Stimulated activated effector memory CD8-positive, alpha-beta T cell treated with anti-CD3 and anti-CD28 coated beads, Interleukin-12 subunit alpha, Interleukin-12 subunit beta, amount 100 ng/mL, for 72 hours (primary cell): ENCODE results near the gene BATF3.
"Not testable (repeated sequence)": the region's sequence is repeated elsewhere in the genome, so short reads cannot be mapped to it uniquely, and the experiment has no call there.

ENCODE experiments used
- ATAC-seq: fragments of 150-1000 bp; cut with Tn5 transposase; 2 replicates; pipeline ENCODE4 v1.10.0; 2021
- DNase-seq, 2 donors: peaks; one replicate each; pipeline ENCODE4 v3.0.0; 2021 to 2022; ENCODE audit warnings: low spot score in 2 of 2
- H3K27ac Mint-ChIP-seq: one replicate; pipeline ENCODE4 v1.8.0; 2022; ENCODE audit warnings: mild to moderate bottlenecking, mixed read lengths
- H3K36me3 Mint-ChIP-seq: one replicate; pipeline ENCODE4 v1.8.0; 2022; ENCODE audit warnings: mild to moderate bottlenecking, mixed read lengths
- H3K4me1 Mint-ChIP-seq: one replicate; pipeline ENCODE4 v1.8.0; 2022; ENCODE audit warnings: mixed read lengths
- H3K4me3 Mint-ChIP-seq: one replicate; pipeline ENCODE4 v1.8.0; 2022; ENCODE audit warnings: mild to moderate bottlenecking, mixed read lengths
- H3K9me3 Mint-ChIP-seq: one replicate; pipeline ENCODE4 v1.8.0; 2022; ENCODE audit warnings: mixed read lengths

Gene BATF3

GRCh38 chr1:212699625-212700222, at the start of gene BATF3:
Gene BATF3 (minus strand): TSS chr1:212699840. CDS start chr1:212699762, 78 bp downstream.
- DNase-seq (no peak), ATAC-seq (peak; percentile 56)
- Mint-ChIP-seq H3K9me3 (no peaks in the 10 kb centered on the region), H3K27ac (peak within 1 kb of the TSS; percentile 89), H3K36me3 (peaks cover 7% of the 10 kb centered on the region), H3K4me1 (peaks cover 74% of the 10 kb centered on the region), H3K4me3 (peak within 1 kb of the TSS; percentile 84)

- peaks cover 10% of the 10 kb centered on the region for H3K36me3 Mint-ChIP-seq
- DNase-seq (no peak), ATAC-seq (no peak)
- H3K27ac Mint-ChIP-seq, result no peak overlapping the region
- H3K9me3 Mint-ChIP-seq, result peaks cover under 1% of the 10 kb centered on the region
- peaks cover 36% of the 10 kb centered on the region for H3K4me1 Mint-ChIP-seq
- no peak overlapping the region for H3K4me3 Mint-ChIP-seq
These were observed 46.9 kb upstream of the BATF3 start for GRCh38 chr1:212746546-212746945.

- peaks cover 40% of the 10 kb centered on the region for H3K4me1 Mint-ChIP-seq
- H3K36me3 Mint-ChIP-seq, result peaks cover 12% of the 10 kb centered on the region
- H3K9me3 Mint-ChIP-seq, result peaks cover 2% of the 10 kb centered on the region
- H3K27ac Mint-ChIP-seq, result no peak overlapping the region
- no peak for DNase-seq
- H3K4me3 Mint-ChIP-seq, result no peak overlapping the region
- ATAC-seq, result no peak
These were observed 45.7 kb upstream of the BATF3 start for GRCh38 chr1:212745303-212745702.

- Mint-ChIP-seq H3K36me3 (peaks cover 7% of the 10 kb centered on the region), H3K4me3 (no peak overlapping the region), H3K9me3 (peaks cover 2% of the 10 kb centered on the region), H3K4me1 (peaks cover 41% of the 10 kb centered on the region), H3K27ac (no peak overlapping the region)
- ATAC-seq, result no peak
- DNase-seq, result no peak
These were observed 44.3 kb upstream of the BATF3 start for GRCh38 chr1:212743901-212744475.

- H3K4me1 Mint-ChIP-seq, result peaks cover 34% of the 10 kb centered on the region
- H3K9me3 Mint-ChIP-seq, result peaks cover 2% of the 10 kb centered on the region
- H3K4me3 Mint-ChIP-seq, result peak overlapping the region; percentile 38
- H3K27ac Mint-ChIP-seq, result peak overlapping the region; percentile 82
- ATAC-seq (peak; percentile 88), DNase-seq (no peak)
- H3K36me3 Mint-ChIP-seq, result peaks cover 19% of the 10 kb centered on the region
These were observed 38.7 kb upstream of the BATF3 start for GRCh38 chr1:212738330-212738729.

GRCh38 chr1:212737559-212737958, 37.9 kb upstream of the BATF3 start:
- Mint-ChIP-seq H3K36me3 (peaks cover 19% of the 10 kb centered on the region), H3K4me3 (no peak overlapping the region), H3K9me3 (peaks cover 2% of the 10 kb centered on the region), H3K4me1 (peaks cover 34% of the 10 kb centered on the region), H3K27ac (no peak overlapping the region)
- DNase-seq (no peak), ATAC-seq (no peak)

GRCh38 chr1:212733109-212733508, 33.5 kb upstream of the BATF3 start:
- DNase-seq (no peak), ATAC-seq (no peak)
- Mint-ChIP-seq H3K4me3 (no peak overlapping the region), H3K36me3 (peaks cover 14% of the 10 kb centered on the region), H3K9me3 (no peaks in the 10 kb centered on the region), H3K27ac (no peak overlapping the region), H3K4me1 (peaks cover 39% of the 10 kb centered on the region)

GRCh38 chr1:212731630-212732029, 32.0 kb upstream of the BATF3 start:
- Mint-ChIP-seq H3K27ac (peak overlapping the region; percentile 48), H3K4me1 (peaks cover 47% of the 10 kb centered on the region), H3K4me3 (peak overlapping the region; percentile 4), H3K9me3 (no peaks in the 10 kb centered on the region), H3K36me3 (peaks cover 14% of the 10 kb centered on the region)
- no peak for ATAC-seq
- no peak for DNase-seq

GRCh38 chr1:212728606-212729005, 29.0 kb upstream of the BATF3 start:
- Mint-ChIP-seq H3K9me3 (no peaks in the 10 kb centered on the region), H3K4me1 (peaks cover 66% of the 10 kb centered on the region), H3K4me3 (peak overlapping the region; percentile 59), H3K27ac (peak overlapping the region; percentile 90), H3K36me3 (peaks cover 8% of the 10 kb centered on the region)
- ATAC-seq (no peak), DNase-seq (no peak)

GRCh38 chr1:212727386-212728181, 27.9 kb upstream of the BATF3 start:
- peak in 1 of 2 donors; percentile 79 for DNase-seq
- peak; percentile 90 for ATAC-seq
- H3K27ac Mint-ChIP-seq, result peak overlapping the region; percentile 90
- peaks cover 74% of the 10 kb centered on the region for H3K4me1 Mint-ChIP-seq
- H3K4me3 Mint-ChIP-seq, result peak overlapping the region; percentile 59
- peaks cover 8% of the 10 kb centered on the region for H3K36me3 Mint-ChIP-seq
- H3K9me3 Mint-ChIP-seq, result no peaks in the 10 kb centered on the region

GRCh38 chr1:212724679-212725078, 25.0 kb upstream of the BATF3 start:
- not testable (repeated sequence) for H3K9me3 Mint-ChIP-seq, H3K36me3 Mint-ChIP-seq, H3K27ac Mint-ChIP-seq, H3K4me3 Mint-ChIP-seq, DNase-seq, ATAC-seq
- peaks cover 74% of the 10 kb centered on the region for H3K4me1 Mint-ChIP-seq

GRCh38 chr1:212722270-212722957, 22.8 kb upstream of the BATF3 start:
- Mint-ChIP-seq H3K27ac (peak overlapping the region; percentile 75), H3K36me3 (peaks cover 8% of the 10 kb centered on the region), H3K4me3 (peak overlapping the region; percentile 31), H3K4me1 (peaks cover 66% of the 10 kb centered on the region), H3K9me3 (no peaks in the 10 kb centered on the region)
- ATAC-seq, result peak; percentile 69
- DNase-seq, result no peak

- H3K4me1 Mint-ChIP-seq, result peaks cover 62% of the 10 kb centered on the region
- DNase-seq (peak in 1 of 2 donors; percentile 82), ATAC-seq (peak; percentile 90)
- H3K36me3 Mint-ChIP-seq, result peaks cover 8% of the 10 kb centered on the region
- H3K27ac Mint-ChIP-seq, result peak overlapping the region; percentile 75
- H3K4me3 Mint-ChIP-seq, result peak overlapping the region; percentile 31
- no peaks in the 10 kb centered on the region for H3K9me3 Mint-ChIP-seq
These were observed 22.0 kb upstream of the BATF3 start for GRCh38 chr1:212721388-212722247.

GRCh38 chr1:212719633-212720032, 20.0 kb upstream of the BATF3 start:
- H3K4me1 Mint-ChIP-seq, result peaks cover 55% of the 10 kb centered on the region
- no peak overlapping the region for H3K27ac Mint-ChIP-seq
- ATAC-seq (no peak), DNase-seq (no peak)
- no peak overlapping the region for H3K4me3 Mint-ChIP-seq
- H3K9me3 Mint-ChIP-seq, result no peaks in the 10 kb centered on the region
- peaks cover 8% of the 10 kb centered on the region for H3K36me3 Mint-ChIP-seq
